GM15510 (cell line): Measurements from ENCODE around the gene CPA5.

Source experiments
- POLR2A ChIP-seq: IDR thresholded peaks from 3 replicates; pipeline ENCODE4 v1.6.1; 2011; ENCODE audit warnings: borderline replicate concordance; ENCODE audit not compliant: insufficient read length; ENCODE audit errors: extremely low read depth

CPA5 gene

DNA sequence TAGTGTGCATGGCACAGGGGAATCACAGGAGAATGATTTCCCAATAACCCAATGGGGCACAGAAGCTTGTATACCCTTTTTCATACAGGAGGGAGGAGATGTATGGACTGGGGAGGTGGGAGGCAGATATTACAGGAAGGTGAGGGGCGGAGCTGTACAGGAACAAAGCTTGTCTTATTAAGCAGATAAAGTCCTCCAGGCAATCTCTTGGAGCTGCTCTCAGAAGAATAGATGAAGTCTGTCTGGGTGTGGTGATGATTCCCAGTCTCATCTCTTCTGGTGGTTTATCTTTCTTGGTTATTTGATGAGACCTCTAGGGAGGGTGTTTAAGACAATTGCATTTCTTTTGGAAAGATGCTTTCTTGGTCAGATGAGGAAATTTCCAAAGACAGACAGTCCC lies 25.1 kb upstream of the CPA5 start:
- TF ChIP-seq POLR2A: no peak

DNA sequence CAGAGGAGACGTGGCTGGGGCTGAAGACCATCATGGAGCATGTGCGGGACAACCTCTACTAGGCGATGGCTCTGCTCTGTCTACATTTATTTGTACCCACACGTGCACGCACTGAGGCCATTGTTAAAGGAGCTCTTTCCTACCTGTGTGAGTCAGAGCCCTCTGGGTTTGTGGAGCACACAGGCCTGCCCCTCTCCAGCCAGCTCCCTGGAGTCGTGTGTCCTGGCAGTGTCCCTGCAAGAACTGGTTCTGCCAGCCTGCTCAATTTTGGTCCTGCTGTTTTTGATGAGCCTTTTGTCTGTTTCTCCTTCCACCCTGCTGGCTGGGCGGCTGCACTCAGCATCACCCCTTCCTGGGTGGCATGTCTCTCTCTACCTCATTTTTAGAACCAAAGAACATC lies 22.0 kb upstream of the CPA5 start:
- no peak for TF ChIP-seq POLR2A

DNA sequence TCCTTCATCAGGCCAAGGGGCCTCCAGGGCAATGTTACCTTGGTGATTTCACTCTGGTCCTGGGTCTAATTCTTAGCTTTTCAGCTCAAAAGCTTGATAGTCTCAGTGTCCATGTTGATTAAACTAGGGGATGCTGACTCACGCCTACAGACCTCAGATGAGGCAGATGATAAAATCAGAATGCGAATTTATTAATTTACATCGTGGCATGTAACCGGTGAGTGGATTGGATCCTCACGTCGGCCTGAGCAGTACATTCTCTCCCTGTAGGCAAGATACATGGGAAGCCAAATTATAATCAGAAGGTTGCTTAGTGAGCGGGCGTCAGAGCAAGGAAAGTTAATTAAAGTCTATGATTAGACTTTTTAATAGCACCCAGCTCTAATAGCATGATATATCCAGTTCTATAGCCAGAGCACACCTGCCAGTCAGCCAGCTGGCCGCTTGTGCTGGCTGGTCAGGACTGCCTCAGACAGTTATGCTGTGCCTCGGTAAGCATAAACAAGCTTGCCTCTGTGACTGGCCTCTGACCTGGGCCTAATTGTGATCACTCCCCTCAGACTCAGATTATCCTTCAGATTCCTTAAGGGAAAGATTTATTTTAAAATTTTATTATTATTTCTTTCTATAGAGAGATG lies 20.2 kb upstream of the CPA5 start:
- TF ChIP-seq POLR2A: no peak

DNA sequence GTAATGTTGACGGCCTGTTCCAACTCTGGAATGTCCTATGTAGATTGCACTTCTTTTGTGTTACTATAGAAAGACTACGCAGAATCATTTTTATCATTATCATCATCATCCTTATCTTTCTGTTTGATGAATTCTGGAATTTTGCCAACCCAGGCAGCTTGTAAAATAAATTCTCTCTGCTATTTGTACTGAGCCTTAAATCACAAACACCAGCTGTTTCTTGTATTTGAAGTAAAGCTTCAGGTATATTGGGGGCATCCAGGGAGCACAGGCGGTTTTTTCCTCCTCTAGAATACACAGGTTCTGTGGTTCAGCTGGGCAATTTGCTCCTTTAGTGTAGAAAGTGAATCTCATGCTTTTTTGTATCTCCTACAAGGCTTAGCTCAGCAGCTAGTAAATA lies 14.9 kb upstream of the CPA5 start:
- TF ChIP-seq POLR2A: no peak

DNA sequence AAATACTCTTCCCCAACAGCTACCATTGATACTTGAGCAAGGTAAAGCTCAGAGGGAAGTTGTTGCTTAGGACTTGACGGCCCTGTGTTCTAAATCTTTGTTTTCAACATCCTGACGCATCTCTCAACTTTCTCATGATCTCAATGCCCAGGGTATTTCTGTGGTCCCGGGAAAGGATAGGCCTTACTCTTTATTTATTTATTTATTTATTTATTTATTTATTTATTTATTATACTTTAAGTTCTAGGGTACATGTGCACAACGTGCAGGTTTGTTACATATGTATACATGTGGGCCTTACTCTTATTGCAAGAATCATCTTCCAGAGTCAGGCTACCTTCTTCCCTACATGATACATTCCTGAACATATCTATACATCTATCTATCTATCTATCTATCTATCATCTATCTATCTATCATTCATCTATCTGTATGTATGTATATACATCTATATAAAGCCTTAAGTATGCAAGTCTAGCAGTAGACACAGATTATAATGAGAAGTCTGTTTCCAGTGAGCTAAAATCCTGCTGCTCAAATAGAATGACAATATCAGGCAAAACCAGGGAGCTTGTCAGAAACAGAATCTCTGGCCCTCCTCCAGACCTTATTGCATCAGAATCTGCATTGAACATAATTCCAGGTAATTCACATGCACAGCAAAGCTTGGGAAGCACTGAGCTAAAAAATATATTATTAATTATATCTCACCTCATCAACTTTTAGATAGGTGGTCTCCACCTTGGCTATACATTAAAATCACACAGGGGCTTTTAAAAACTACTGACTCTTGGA lies 12.2 kb upstream of the CPA5 start:
- TF ChIP-seq POLR2A: no peak

DNA sequence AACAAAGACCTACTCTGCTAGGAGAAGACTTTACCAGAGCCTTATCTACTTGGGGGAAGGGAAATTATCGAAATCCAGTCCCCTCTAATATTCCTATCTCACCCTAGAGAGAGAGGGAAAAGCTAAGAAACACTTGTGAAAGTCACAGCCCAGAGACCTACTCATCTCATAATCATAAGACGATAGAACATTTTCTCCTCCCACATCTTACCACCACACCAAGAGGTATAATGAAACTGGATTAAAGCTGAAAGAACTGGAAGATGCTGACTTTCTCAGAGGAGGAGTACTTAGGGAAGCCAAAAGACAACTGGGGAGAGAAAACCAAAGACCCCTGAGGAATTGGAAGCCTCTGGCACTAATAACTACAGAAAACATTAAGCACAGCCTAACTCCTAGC lies 10.8 kb upstream of the CPA5 start:
- no peak for TF ChIP-seq POLR2A

DNA sequence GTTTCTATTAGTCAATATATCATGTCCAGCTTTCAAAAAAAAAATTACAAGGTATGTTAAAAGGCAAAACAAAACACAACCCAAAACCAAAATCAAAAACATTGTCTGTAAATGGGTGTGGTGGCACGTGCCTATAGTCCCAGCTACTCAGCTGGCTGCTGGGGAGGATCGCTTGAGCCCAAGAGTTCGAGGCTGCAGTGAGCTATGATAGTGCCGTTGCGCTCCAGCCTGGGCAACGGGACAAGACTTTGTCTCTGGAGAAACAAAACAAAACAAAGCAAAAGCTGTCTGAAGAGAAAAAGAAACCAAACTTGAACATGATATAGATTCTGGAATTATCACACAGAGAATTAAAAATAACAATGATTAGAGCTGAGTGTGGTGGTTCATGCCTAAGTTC lies 10.3 kb upstream of the CPA5 start:
- TF ChIP-seq POLR2A: no peak

DNA sequence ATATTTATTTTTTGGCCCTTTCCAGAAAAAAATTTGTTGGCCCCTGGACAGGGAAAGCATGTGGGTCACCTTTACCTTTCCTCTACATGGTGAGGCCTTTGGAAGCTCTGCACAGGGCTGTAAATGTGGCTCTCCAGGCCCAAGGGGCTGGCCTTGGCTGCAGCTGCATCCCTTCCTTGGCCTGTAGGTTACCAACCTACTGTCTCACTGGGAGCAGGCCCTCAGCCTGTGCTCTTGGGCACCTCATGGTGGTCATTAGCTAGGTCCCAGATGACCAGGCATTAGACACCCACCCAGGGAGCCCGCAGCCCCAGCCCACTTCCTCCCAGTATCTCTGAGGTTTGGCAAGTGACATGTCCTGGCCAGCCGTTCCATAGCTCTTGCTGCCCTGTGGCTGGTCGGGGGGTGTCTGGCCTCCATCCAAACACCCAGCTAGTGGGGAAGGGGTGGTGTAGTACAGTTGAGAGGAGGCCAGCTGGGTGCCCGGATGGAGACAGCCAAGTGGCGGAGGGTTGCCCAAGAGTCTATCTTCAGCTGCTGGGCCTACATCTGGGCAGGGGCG lies 7.1 kb upstream of the CPA5 start:
- no peak for TF ChIP-seq POLR2A

DNA sequence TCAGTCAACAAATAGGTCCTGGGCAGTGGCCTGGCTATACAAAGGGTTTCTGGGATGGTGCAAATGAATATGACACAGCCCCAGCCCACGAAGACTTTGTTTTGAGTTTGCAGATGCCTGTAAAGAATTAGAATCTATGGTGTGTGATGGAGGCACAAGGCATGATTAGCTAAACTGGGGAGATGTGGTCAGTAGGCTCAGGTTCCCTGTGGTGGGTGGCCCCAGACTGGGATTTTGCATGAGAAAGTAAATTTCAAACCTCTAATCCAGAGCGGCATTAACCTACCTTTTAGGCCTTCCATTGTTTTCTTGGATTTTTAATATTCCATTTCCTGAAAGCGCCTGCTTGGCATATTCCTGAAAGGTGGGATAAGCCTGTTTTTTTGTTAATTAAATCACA lies 6.4 kb upstream of the CPA5 start:
- no peak for TF ChIP-seq POLR2A

DNA sequence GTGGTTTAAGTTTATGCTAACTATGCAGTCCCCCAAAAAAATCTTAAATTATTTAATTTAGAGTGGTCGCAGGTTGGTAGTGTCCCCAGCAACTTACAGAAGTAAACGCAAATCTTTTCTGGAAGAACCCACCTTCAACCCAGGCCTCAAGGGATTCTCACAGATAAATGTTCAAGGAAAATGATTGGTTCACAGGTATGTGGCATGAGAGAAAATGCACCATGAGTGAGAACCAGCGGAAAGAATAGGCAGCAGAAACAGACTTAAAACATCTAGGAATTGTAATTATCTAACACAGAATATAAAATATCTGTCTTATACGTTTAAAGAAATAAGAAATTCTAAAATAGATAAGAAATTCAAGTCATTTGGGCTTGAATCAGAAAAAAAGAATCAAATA lies 2.7 kb upstream of the CPA5 start:
- TF ChIP-seq POLR2A: no peak

DNA sequence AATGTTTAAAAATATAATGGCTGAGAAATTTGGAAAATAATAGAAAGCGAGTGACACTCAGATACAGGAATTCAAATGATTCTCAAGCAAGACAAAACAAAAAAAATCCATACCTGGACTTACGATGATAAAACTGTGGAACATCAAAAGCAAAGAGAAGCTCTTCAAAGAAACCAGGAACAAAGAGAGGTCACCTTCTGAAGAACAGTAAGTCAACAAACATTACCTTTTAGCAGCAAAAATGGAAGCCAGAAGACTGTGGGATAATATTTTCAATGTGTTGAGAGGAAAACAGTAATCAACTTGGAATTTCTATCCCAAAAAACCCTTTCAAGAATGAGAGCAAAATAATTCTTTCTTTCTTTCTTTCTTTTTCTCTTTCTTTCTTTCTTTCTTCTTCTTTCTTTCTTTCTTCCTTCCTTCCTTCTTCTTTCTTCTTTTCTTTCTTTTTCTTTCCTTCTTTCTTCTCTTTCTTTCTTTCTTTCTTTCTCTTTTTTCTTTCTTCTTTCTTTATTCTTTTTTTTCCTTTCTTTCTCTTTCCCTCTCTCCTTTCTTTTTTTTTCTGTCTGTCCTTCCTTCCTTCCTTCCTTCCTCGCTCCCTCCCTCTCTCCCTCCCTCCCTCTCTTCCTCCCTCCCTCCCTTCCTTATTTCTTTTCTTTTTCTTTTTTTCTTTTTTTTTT lies 1.8 kb upstream of the CPA5 start:
- TF ChIP-seq POLR2A: no peak

DNA sequence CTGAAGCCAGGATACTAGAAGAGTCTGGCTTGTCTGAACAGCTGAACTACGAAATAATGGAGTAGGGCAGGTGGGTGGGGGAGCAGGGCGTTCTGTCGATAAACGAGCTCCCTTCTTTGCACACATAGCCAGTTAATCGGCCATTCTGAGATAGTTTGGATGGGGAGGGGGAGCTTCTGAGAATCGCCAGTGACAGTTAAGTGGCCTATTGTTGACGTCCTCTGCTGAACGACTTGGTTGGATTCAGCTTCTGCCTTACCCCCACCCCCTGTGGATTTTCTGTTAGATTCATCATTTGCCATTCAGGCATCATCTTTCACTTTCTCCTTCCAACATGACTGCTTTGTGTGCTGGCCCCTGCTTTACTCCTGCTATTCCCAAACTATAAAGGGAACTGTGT lies 520 bp downstream of the CPA5 start:
- no peak for TF ChIP-seq POLR2A

DNA sequence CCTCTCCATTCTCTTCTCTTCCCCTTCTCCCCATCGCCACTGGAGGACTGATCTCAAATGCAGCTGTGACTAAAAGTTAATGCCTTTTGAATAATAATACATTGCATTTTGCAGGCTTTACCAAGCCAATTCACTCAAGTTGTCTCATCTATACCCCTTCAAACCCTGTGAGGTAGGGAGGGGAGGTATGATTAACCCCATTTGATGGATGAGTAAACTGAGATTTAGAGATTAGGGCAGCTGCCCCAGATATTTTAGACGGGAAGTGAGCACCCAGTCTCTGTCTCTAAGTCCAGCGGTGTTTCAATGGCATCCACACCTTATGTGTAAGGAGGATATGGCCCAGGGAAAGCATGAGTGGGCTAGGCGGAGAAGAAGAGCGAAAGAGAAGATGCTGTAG lies 1.1 kb downstream of the CPA5 start:
- no peak for TF ChIP-seq POLR2A

DNA sequence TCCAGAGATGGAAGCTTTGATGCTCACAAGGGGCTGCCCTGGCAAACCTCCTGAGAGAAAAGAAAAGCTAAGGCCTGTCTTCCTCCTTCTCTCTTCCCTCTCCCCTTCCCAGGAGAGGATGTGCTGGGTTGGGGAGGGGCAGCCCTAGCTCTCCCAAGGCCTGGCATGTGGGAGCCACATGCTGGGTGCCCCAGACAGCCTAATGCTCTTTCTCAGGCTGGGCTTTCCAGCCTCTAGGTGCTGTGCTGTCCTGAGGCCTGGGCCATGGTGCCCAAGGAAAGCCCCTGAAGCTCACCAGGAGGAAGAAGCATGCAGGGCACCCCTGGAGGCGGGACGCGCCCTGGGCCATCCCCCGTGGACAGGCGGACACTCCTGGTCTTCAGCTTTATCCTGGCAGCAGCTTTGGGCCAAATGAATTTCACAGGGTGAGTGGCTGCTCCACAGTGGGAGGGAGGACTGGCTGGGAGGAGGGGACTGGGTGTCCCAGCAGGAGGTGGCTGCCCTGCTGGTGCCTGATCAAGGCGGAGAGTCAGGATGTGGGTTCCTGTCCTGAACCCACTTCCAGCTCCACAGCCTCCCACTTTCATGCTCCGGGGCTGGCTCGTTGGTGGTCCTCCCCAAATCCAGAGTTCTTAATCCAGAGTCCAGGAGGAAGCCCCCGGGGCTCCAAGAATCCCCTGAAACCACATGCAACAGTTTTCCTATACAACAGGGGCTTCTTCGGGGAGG lies 1.7 kb downstream of the CPA5 start:
- TF ChIP-seq POLR2A: no peak

DNA sequence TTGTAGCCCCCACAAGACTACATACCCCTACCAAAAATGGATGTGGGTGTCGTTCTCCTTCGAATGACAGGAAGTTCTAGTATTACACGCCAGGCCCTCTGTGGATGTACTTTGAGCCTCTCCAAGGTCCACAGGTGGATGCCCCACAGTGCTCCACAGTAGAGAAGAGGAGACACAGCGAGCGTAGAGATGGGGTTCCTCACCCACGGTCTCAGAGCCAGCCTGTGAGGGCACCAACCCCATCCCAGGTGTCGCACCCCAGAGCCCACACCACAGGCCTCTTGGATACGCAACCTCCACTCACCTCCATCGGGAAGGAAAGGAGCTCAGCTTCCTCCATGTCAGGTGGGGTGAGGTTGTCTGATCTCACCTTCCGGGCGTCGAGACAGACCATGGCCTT lies 2.3 kb downstream of the CPA5 start:
- TF ChIP-seq POLR2A: no peak

DNA sequence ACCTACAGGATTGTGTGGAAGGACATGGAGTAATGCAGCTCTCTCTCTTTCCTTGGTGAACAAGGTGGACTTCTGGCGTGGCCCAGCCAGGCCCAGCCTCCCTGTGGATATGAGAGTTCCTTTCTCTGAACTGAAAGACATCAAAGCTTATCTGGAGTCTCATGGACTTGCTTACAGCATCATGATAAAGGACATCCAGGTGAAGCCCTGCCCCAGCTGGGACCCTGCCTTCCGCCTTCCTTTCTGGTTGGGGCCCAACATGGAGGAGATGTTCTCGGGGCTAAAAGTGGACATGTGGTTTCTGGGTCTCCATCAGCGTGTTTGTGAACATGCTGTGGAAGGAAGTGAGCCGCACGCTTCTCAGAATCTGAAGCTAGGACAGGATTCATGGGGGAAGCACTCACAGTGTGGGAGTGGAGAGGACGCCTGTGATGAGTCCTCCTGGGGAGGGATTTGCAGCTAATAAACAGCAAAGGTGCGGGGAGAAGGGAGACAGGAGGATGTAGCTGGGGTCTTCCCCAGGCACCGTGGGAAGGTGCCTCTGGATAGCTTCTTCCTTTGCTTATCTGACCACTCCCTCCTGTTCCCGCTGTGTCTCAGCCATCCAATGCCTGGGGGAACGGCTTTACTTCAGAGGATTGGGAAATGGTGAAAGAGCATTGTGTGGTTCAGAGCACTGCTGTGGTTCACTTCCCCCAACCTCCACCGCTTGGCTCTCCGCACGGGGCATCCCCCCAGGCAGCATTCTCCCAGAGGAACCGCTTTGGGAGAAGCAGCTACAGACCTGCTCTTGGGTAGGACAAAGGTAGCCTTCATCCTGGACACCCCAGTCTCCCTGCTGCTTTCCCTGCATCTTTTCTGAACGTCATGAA lies 5.5 kb downstream of the CPA5 start:
- no peak for TF ChIP-seq POLR2A
